Liver (tissue), 9 donors: ENCODE measurements around the gene APP. TPM values are rescaled to one million over a fixed set of nuclear protein-coding genes. Genes with fewer than 3 reads are reported as not detected.

Source experiments
- DNase-seq: peaks from one replicate; pipeline ENCODE4 v3.0.0-alpha.2; 2017; ENCODE audit warnings: low spot score
- H3K27ac ChIP-seq, 2 donors: one replicate each; pipeline ENCODE4 v1.7.0; 2013; ENCODE audit warnings: inconsistent platforms in 2 of 2, low read length in 2 of 2, control low read depth in 1 of 2, low read depth in 1 of 2, mild to moderate bottlenecking in 1 of 2
- H3K27me3 ChIP-seq, 4 donors: one replicate each; pipeline versions ENCODE4 v1.6.1 to v1.7.0; 2013; ENCODE audit warnings: low read length in 3 of 4, inconsistent platforms in 1 of 4, mild to moderate bottlenecking in 1 of 4, moderate library complexity in 1 of 4; ENCODE audit not compliant: control insufficient read depth in 4 of 4, insufficient read depth in 4 of 4
- H3K36me3 ChIP-seq, 4 donors: one replicate each; pipeline versions ENCODE4 v1.6.1 to v1.7.0; 2013; ENCODE audit warnings: low read length in 3 of 4, mild to moderate bottlenecking in 3 of 4, low read depth in 1 of 4, moderate library complexity in 1 of 4; ENCODE audit not compliant: control insufficient read depth in 4 of 4, insufficient read depth in 3 of 4
- H3K4me1 ChIP-seq, 4 donors: one replicate each; pipeline versions ENCODE4 v1.6.1 to v1.7.0; 2013; ENCODE audit warnings: low read length in 3 of 4, mild to moderate bottlenecking in 3 of 4, moderate library complexity in 1 of 4; ENCODE audit not compliant: control insufficient read depth in 4 of 4, insufficient read depth in 4 of 4
- H3K4me3 ChIP-seq, 3 donors: one replicate each; pipeline versions ENCODE4 v1.6.1 to v1.7.0; 2013; ENCODE audit warnings: low read length in 3 of 3, control low read depth in 1 of 3, low read depth in 1 of 3, mild to moderate bottlenecking in 1 of 3
- H3K9ac ChIP-seq, 2 donors: one replicate each; pipeline ENCODE4 v1.7.0; 2013; ENCODE audit warnings: low read length in 2 of 2, mild to moderate bottlenecking in 2 of 2, moderate library complexity in 2 of 2, control low read depth in 1 of 2, low read depth in 1 of 2
- H3K9me3 ChIP-seq, 4 donors: one replicate each; pipeline versions ENCODE4 v1.6.1 to v1.7.0; 2013; ENCODE audit warnings: low read length in 3 of 4; ENCODE audit not compliant: control insufficient read depth in 4 of 4
- EGR1 ChIP-seq, 2 donors: IDR thresholded peaks; 2 replicates each; pipeline ENCODE4 v1.6.1; 2016 to 2018; ENCODE audit warnings: antibody characterized with exemption in 2 of 2, low read depth in 2 of 2
- FOXA1 ChIP-seq: IDR thresholded peaks from 2 replicates; pipeline ENCODE4 v1.6.1; 2016; ENCODE audit warnings: antibody characterized with exemption
- FOXA2 ChIP-seq: IDR thresholded peaks from 2 replicates; pipeline ENCODE4 v1.6.1; 2016; ENCODE audit warnings: antibody characterized with exemption
- GABPA ChIP-seq, 2 donors: IDR thresholded peaks in 1 of 2; conservative IDR thresholded peaks in 1 of 2; 2 replicates each; pipeline ENCODE4 v1.6.1; 2016; ENCODE audit warnings: antibody characterized with exemption in 2 of 2, mild to moderate bottlenecking in 1 of 2, moderate library complexity in 1 of 2
- HNF4A ChIP-seq, 2 donors: conservative IDR thresholded peaks; 2 replicates each; pipeline ENCODE4 v1.6.1; 2016; ENCODE audit warnings: antibody characterized with exemption in 2 of 2, mild to moderate bottlenecking in 2 of 2
- HNF4G ChIP-seq: IDR thresholded peaks from 2 replicates; pipeline ENCODE4 v1.6.1; 2016; ENCODE audit warnings: antibody characterized with exemption
- JUND ChIP-seq, 2 donors: IDR thresholded peaks; 2 replicates each; pipeline ENCODE4 v1.6.1; 2016; ENCODE audit warnings: antibody characterized with exemption in 2 of 2
- NR2F2 ChIP-seq: IDR thresholded peaks from 2 replicates; pipeline ENCODE4 v1.6.1; 2016; ENCODE audit warnings: antibody characterized with exemption
- RXRA ChIP-seq, 2 donors: IDR thresholded peaks; 2 replicates each; pipeline ENCODE4 v1.6.1; 2017 to 2018; ENCODE audit warnings: antibody characterized with exemption in 2 of 2, mild to moderate bottlenecking in 1 of 2
- SP1 ChIP-seq: IDR thresholded peaks from 2 replicates; pipeline ENCODE4 v1.6.1; 2018; ENCODE audit warnings: antibody characterized with exemption, mild to moderate bottlenecking
- TAF1 ChIP-seq: conservative IDR thresholded peaks from 2 replicates; pipeline ENCODE4 v1.6.1; 2016; ENCODE audit warnings: antibody characterized with exemption, mild to moderate bottlenecking
- YY1 ChIP-seq: IDR thresholded peaks from 2 replicates; pipeline ENCODE4 v1.6.1; 2016; ENCODE audit warnings: antibody characterized with exemption, mild to moderate bottlenecking
- WGBS: extraction: QIAGEN DNeasy Blood & Tissue Kit; methylation state at CpG from one replicate; pipeline ENCODE4 v1.1.7; 2013; 5-methylcytosine and 5-hydroxymethylcytosine counted together
- polyA plus RNA-seq, 2 donors: library from polyadenylated mRNA; stranded (reverse) in 1 of 2; unstranded in 1 of 2; fragments of 200-250 nt in 1 of 2; fragments of >200 nt in 1 of 2; fragmentation: Nextera tagmentation in 1 of 2; extraction: Ambion mirVana in 1 of 2; gene quantifications; one replicate each; pipeline versions ENCODE4 v1.2.1 to v1.2.3, GENCODE V29; 2013 to 2015
- total RNA-seq, 2 donors: library from RNA; depleted of rRNA; stranded (reverse); fragments of >200 nt; gene quantifications; one replicate each; pipeline ENCODE4 v1.2.3, GENCODE V29; 2014
- TF ChIP-seq, protein P1 (sequence below): IDR thresholded peaks from 2 replicates; pipeline ENCODE4 v1.6.1; 2016; ENCODE audit warnings: antibody characterized with exemption
- TF ChIP-seq, protein P2 (sequence below): fragments of 150-350 bp; IDR thresholded peaks from 2 replicates; pipeline ENCODE4 v1.5.1; 2017; ENCODE audit warnings: improper control_type of control experiment, low read depth, low read length; ENCODE audit not compliant: missing input control
- TF ChIP-seq, protein P3 (sequence below): IDR thresholded peaks from 2 replicates; pipeline ENCODE4 v1.6.1; 2016; ENCODE audit warnings: antibody characterized with exemption
- TF ChIP-seq, protein P4 (sequence below): IDR thresholded peaks from 2 replicates; pipeline ENCODE4 v1.6.1; 2016; ENCODE audit warnings: antibody characterized with exemption, mild to moderate bottlenecking
- TF ChIP-seq, protein P5 (sequence below): IDR thresholded peaks from 2 replicates; pipeline ENCODE4 v1.6.1; 2016; ENCODE audit warnings: antibody characterized with exemption
- donor health status: healthy.
- donor health status: healthy.
- donor health status: healthy.
- donor health status: healthy.
- donor health status: healthy.

The APP gene
- total and polyA plus RNA-seq, 4 donors, result 24.9 to 201 (median 111) TPM

DNA sequence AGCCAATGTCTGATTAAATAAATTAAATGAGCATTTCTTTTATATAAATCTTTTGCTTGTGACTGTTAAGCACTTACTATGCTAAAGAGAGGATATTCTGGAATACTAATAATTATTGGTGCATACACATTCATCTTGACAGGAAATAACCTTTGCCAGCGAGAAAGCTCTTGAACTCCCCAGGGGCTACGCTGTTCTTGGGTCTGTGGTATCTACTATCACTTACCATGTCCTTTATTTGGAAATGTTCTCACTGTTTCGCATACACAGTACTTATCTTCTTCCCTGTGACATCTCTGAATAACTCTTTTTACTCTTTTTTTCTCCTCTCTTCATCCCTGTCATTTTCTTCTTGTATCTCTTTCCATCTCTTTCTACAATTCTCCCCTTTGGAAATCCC lies 257.1 kb downstream of the APP start:
- H3K27me3 ChIP-seq, result no peaks in the 10 kb centered on the region
- no peaks in the 10 kb centered on the region for H3K9me3 ChIP-seq
- H3K4me1 ChIP-seq, result peaks cover 0 to 12% (median 7%) of the 10 kb centered on the region in 4 donors
- 82% methylated on average over 3 of the region's 3 CpGs for WGBS
- TF ChIP-seq JUND (IDR thresholded peaks at IDR 0.05), result no peak
- no peak for DNase-seq
- no peak overlapping the region for H3K27ac ChIP-seq
- H3K36me3 ChIP-seq, result no peaks in the 10 kb centered on the region
- H3K4me3 ChIP-seq, result no peak overlapping the region
- H3K9ac ChIP-seq, result no peak overlapping the region

DNA sequence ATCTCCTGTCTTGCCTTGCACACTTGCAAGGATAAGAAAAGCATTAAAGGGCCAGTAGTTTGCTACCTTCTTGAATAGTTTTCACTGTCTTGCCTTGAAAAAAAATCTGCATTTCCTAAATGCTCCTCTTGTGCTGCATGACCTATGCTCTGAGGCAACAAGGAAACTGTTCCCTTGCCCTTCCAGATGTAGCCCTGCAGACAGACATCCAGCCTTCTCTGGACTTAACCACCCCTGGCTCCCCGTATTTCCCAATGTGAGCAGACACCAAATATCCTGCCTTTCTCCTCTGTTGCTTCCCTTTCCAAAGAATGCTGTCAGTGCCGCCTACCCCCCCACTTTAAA lies 258.2 kb downstream of the APP start:
- H3K4me1 ChIP-seq, result peaks cover 0 to 18% (median 9%) of the 10 kb centered on the region in 4 donors
- DNase-seq, result no peak
- no peaks in the 10 kb centered on the region for H3K27me3 ChIP-seq
- no peaks in the 10 kb centered on the region for H3K9me3 ChIP-seq
- H3K9ac ChIP-seq, result no peak overlapping the region
- TF ChIP-seq RXRA (IDR thresholded peaks at IDR 0.05), result peak in 1 of 2 donors; percentile 7
- no peak for TF ChIP-seq HNF4G
- no peak for TF ChIP-seq GABPA (IDR thresholded peaks at IDR 0.05 in 1 of 2, conservative IDR thresholded peaks at IDR 0.05 in 1 of 2)
- no peak for TF ChIP-seq FOXA2
- peak; percentile 56 for TF ChIP-seq NR2F2
- no peak for TF ChIP-seq JUND (IDR thresholded peaks at IDR 0.05)
- TF ChIP-seq, protein P1, sequence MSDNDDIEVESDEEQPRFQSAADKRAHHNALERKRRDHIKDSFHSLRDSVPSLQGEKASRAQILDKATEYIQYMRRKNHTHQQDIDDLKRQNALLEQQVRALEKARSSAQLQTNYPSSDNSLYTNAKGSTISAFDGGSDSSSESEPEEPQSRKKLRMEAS, result no peak
- TF ChIP-seq, protein P2, sequence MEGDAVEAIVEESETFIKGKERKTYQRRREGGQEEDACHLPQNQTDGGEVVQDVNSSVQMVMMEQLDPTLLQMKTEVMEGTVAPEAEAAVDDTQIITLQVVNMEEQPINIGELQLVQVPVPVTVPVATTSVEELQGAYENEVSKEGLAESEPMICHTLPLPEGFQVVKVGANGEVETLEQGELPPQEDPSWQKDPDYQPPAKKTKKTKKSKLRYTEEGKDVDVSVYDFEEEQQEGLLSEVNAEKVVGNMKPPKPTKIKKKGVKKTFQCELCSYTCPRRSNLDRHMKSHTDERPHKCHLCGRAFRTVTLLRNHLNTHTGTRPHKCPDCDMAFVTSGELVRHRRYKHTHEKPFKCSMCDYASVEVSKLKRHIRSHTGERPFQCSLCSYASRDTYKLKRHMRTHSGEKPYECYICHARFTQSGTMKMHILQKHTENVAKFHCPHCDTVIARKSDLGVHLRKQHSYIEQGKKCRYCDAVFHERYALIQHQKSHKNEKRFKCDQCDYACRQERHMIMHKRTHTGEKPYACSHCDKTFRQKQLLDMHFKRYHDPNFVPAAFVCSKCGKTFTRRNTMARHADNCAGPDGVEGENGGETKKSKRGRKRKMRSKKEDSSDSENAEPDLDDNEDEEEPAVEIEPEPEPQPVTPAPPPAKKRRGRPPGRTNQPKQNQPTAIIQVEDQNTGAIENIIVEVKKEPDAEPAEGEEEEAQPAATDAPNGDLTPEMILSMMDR, result no peak
- TF ChIP-seq TAF1, result no peak
- peak; percentile 13 for TF ChIP-seq YY1
- TF ChIP-seq, protein P3, sequence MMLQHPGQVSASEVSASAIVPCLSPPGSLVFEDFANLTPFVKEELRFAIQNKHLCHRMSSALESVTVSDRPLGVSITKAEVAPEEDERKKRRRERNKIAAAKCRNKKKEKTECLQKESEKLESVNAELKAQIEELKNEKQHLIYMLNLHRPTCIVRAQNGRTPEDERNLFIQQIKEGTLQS, result no peak
- TF ChIP-seq FOXA1, result no peak
- TF ChIP-seq, protein P4, sequence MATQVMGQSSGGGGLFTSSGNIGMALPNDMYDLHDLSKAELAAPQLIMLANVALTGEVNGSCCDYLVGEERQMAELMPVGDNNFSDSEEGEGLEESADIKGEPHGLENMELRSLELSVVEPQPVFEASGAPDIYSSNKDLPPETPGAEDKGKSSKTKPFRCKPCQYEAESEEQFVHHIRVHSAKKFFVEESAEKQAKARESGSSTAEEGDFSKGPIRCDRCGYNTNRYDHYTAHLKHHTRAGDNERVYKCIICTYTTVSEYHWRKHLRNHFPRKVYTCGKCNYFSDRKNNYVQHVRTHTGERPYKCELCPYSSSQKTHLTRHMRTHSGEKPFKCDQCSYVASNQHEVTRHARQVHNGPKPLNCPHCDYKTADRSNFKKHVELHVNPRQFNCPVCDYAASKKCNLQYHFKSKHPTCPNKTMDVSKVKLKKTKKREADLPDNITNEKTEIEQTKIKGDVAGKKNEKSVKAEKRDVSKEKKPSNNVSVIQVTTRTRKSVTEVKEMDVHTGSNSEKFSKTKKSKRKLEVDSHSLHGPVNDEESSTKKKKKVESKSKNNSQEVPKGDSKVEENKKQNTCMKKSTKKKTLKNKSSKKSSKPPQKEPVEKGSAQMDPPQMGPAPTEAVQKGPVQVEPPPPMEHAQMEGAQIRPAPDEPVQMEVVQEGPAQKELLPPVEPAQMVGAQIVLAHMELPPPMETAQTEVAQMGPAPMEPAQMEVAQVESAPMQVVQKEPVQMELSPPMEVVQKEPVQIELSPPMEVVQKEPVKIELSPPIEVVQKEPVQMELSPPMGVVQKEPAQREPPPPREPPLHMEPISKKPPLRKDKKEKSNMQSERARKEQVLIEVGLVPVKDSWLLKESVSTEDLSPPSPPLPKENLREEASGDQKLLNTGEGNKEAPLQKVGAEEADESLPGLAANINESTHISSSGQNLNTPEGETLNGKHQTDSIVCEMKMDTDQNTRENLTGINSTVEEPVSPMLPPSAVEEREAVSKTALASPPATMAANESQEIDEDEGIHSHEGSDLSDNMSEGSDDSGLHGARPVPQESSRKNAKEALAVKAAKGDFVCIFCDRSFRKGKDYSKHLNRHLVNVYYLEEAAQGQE, result no peak
- TF ChIP-seq, protein P5, sequence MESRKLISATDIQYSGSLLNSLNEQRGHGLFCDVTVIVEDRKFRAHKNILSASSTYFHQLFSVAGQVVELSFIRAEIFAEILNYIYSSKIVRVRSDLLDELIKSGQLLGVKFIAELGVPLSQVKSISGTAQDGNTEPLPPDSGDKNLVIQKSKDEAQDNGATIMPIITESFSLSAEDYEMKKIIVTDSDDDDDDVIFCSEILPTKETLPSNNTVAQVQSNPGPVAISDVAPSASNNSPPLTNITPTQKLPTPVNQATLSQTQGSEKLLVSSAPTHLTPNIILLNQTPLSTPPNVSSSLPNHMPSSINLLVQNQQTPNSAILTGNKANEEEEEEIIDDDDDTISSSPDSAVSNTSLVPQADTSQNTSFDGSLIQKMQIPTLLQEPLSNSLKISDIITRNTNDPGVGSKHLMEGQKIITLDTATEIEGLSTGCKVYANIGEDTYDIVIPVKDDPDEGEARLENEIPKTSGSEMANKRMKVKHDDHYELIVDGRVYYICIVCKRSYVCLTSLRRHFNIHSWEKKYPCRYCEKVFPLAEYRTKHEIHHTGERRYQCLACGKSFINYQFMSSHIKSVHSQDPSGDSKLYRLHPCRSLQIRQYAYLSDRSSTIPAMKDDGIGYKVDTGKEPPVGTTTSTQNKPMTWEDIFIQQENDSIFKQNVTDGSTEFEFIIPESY, result no peak
- no peak for TF ChIP-seq EGR1 (IDR thresholded peaks at IDR 0.05; ENCODE audit: low read depth in 2 of 2)
- peak; percentile 28 for TF ChIP-seq SP1
- TF ChIP-seq HNF4A (conservative IDR thresholded peaks at IDR 0.05), result no peak
- no peaks in the 10 kb centered on the region for H3K36me3 ChIP-seq
- 47% methylated on average over 2 of the region's 2 CpGs for WGBS
- peak overlapping the region; percentile 55 to 56 for H3K27ac ChIP-seq
- H3K4me3 ChIP-seq, result no peak overlapping the region
